NCI-H187 treated with DMSO at 0.1 percent for 48 hours (cell line): Measurements from ENCODE around the gene BMAL1.

Experiments used
- DNase-seq: peaks from one replicate; lab custom pipeline; 2025; lab: John Stamatoyannopoulos, UW

The BMAL1 gene

GRCh38 chr11:13317293-13318080 lies 39.9 kb downstream of the BMAL1 start:
- DNase-seq: no peak

GRCh38 chr11:13318498-13319295 lies 41.1 kb downstream of the BMAL1 start:
- no peak for DNase-seq

GRCh38 chr11:13320688-13321087 lies 43.1 kb downstream of the BMAL1 start:
- no peak for DNase-seq

GRCh38 chr11:13321431-13321830 lies 43.8 kb downstream of the BMAL1 start:
- no peak for DNase-seq

- no peak for DNase-seq
These were observed 46.6 kb downstream of the BMAL1 start for GRCh38 chr11:13324141-13324540.

GRCh38 chr11:13324709-13325108 lies 47.1 kb downstream of the BMAL1 start:
- no peak for DNase-seq

GRCh38 chr11:13327421-13327820 lies 49.8 kb downstream of the BMAL1 start:
- no peak for DNase-seq

- no peak for DNase-seq
These were observed 50.7 kb downstream of the BMAL1 start for GRCh38 chr11:13328286-13328685.

GRCh38 chr11:13329670-13330356 lies 52.2 kb downstream of the BMAL1 start:
- DNase-seq: peak; percentile 80

- no peak for DNase-seq
These were observed 54.5 kb downstream of the BMAL1 start for GRCh38 chr11:13332124-13332523.

- DNase-seq: no peak
These were observed 55.9 kb downstream of the BMAL1 start for GRCh38 chr11:13333456-13333957.

GRCh38 chr11:13334034-13334786 lies 56.6 kb downstream of the BMAL1 start:
- no peak for DNase-seq

GRCh38 chr11:13335319-13335718 lies 57.7 kb downstream of the BMAL1 start:
- DNase-seq: peak; percentile 49

- DNase-seq: no peak
These were observed 58.8 kb downstream of the BMAL1 start for GRCh38 chr11:13336246-13336878.

- DNase-seq: no peak
These were observed 60.4 kb downstream of the BMAL1 start for GRCh38 chr11:13338019-13338426.

- no peak for DNase-seq
These were observed 61.0 kb downstream of the BMAL1 start for GRCh38 chr11:13338427-13339069.

GRCh38 chr11:13339195-13340153 lies 61.9 kb downstream of the BMAL1 start:
- no peak for DNase-seq

- no peak for DNase-seq
These were observed 63.4 kb downstream of the BMAL1 start for GRCh38 chr11:13341026-13341425.

- no peak for DNase-seq
These were observed 65.5 kb downstream of the BMAL1 start for GRCh38 chr11:13343067-13343466.
